ENCODE results near the gene INTS15. TPM values are rescaled to one million over a fixed set of nuclear protein-coding genes. Genes with fewer than 3 reads are reported as not detected.

Gene INTS15
- total RNA-seq, 1 experiment from 2014 or later, result 15.6 TPM

- Histone ChIP-seq H3K9me3 (replicated peaks) (peaks cover 5% of the 10 kb centered on the region; the same call in 1 of the 2 replicates), H3K27me3 (replicated peaks) (no peaks in the 10 kb centered on the region), H3K4me1 (replicated peaks) (peaks cover 13% of the 10 kb centered on the region), H3K4me3 (no peak overlapping the region), H3K36me3 (peaks cover 44% of the 10 kb centered on the region), H3K27ac (no peak overlapping the region)
- no peak for DNase-seq (ENCODE audit: low read depth in 1 of 2, low spot score in 2 of 2)
Measured at GRCh38 chr7:6588566-6588965, 1.3 kb upstream of the INTS15 start.

DNA sequence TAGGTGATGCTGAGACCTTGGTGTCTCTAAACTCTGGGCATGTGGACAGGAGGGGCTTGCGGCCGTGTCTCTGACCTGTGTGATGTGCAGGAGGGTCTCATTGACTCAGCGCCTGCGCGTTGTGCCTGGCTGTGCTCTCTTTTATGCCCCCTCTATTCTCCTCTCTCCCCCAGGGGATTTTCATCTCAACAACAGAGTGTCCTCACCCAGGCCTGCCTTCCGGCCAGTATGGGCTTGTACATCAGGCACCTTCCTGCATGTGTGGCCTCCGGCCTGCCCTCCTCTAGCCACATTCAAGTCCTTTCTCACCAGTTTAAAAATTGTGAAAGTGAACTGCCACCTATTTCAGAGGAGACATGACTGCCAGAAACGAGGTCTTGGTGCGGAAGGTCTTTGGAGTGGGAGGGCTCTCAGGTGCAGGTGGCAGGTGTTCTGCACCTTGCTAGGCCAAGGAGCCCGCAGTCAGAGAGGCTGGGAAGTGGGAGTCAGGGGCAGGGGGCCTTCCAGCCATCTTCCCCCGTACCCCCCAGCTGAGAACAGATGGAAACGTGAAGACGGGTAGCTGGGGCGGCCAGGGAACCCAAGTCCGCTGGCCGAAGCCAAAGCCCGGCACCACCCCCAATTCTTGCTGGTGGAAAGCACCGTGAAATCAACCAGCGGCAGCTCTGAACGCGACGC, 531 bp upstream of the INTS15 start:
- no peak for DNase-seq (ENCODE audit: low read depth in 1 of 2, low spot score in 2 of 2)
- peaks cover 13% of the 10 kb centered on the region for H3K4me1 ChIP-seq (replicated peaks)
- H3K27ac ChIP-seq, result no peak overlapping the region
- H3K36me3 ChIP-seq, result peaks cover 45% of the 10 kb centered on the region
- H3K4me3 ChIP-seq, result peak overlapping the region; percentile 100
- no peaks in the 10 kb centered on the region for H3K27me3 ChIP-seq (replicated peaks)
- H3K9me3 ChIP-seq (replicated peaks), result peaks cover 5% of the 10 kb centered on the region; the same call in 1 of the 2 replicates

DNA sequence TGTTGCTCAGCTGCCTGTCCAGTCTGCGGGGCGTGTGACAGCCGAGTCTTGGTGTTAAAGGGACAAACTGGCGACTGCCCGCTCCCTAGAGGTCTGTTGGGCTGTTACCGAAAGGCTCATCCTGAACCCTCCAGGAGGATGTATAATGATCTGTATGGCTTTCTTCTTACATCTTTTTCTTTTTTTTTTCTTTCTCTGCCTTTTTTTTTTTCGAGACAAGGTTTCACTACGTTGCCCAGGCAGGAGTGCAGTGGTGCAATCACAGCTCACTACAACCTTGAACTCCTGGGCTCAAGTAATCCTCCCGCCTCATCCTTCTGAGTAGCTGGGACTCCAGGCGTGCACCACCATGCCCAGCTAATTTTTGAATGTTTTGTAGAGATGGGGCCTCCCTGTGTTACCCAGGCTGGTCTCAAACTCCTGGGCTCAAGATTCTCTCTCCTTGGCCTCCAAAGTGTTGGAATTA, 857 bp downstream of the INTS15 start:
- H3K27me3 ChIP-seq (replicated peaks), result no peaks in the 10 kb centered on the region
- peak in 1 of 2 experiments; percentile 52 for DNase-seq (ENCODE audit: low read depth in 1 of 2, low spot score in 2 of 2)
- peak overlapping the region; percentile 100 for H3K4me3 ChIP-seq
- H3K27ac ChIP-seq, result peak overlapping the region; percentile 71; the same call in 1 of the 2 replicates
- H3K9me3 ChIP-seq (replicated peaks), result peaks cover 5% of the 10 kb centered on the region; the same call in 1 of the 2 replicates
- peaks cover 49% of the 10 kb centered on the region for H3K36me3 ChIP-seq
- peaks cover 13% of the 10 kb centered on the region for H3K4me1 ChIP-seq (replicated peaks)

DNA sequence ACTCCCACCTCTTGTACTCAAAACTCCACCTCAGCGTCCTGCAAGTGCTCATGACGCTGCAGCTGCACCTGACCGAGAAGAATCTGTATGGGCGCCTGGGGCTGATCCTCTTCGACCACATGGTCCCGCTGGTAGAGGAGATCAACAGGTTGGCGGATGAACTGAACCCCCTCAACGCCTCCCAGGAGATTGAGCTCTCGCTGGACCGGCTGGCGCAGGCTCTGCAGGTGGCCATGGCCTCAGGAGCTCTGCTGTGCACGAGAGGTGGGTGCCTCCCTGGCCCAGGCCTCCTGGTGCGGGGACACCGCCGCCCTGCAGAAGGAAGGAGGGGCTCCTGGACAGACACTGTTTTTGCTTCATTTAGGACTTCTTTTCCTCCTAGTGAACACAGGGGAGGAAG, 10.3 kb downstream of the INTS15 start:
- no peak overlapping the region for H3K27ac ChIP-seq
- H3K4me1 ChIP-seq (replicated peaks), result no peaks in the 10 kb centered on the region
- DNase-seq (ENCODE audit: low read depth in 1 of 2, low spot score in 2 of 2), result no peak
- no peak overlapping the region for H3K4me3 ChIP-seq
- H3K9me3 ChIP-seq (replicated peaks), result no peaks in the 10 kb centered on the region
- peaks cover 70% of the 10 kb centered on the region for H3K36me3 ChIP-seq
- no peaks in the 10 kb centered on the region for H3K27me3 ChIP-seq (replicated peaks)

GRCh38 chr7:6604458-6604857, 14.6 kb downstream of the INTS15 start:
- no peak for DNase-seq (ENCODE audit: low read depth in 1 of 2, low spot score in 2 of 2)
- H3K27ac ChIP-seq, result no peak overlapping the region

DNA sequence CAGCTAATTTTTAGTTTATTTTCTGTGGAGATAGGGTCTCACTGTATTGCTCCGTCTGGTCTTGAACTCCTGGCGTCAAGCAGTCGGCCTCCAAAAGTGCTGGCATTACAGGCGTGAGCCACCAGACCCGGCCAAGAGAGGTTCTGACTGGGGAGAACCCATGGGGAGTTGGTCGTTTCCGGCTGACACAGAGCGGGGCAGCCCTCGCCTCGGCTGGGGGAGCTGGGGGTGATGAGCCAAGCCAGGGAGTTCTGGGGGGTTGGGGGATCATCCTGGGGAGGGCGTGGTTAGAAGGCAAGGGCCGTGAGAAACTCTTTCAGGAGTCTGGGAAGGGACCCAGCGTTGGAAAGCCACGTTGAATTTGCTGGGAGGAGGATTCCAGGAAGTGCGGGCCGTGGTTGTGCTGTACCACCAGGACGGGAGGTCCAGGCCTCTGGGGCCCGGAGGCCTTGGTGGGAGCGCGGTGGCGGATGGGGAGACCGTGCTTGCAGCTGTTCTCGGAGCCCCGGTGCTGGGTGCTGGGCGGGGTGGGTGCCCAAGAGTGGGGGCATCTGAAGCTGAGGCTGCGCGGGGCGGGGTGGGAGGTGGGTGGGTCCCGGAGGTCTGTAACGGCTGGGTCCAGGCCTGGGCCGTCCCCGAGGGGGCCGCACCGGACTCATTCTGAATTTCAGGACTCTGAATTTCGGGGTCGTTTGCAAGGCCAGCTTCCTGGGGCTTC, 17.2 kb downstream of the INTS15 start:
- Histone ChIP-seq H3K4me3 (no peak overlapping the region), H3K9me3 (replicated peaks) (no peaks in the 10 kb centered on the region), H3K27me3 (replicated peaks) (no peaks in the 10 kb centered on the region), H3K4me1 (replicated peaks) (no peaks in the 10 kb centered on the region), H3K27ac (no peak overlapping the region), H3K36me3 (peaks cover 25% of the 10 kb centered on the region)
- DNase-seq (ENCODE audit: low read depth in 1 of 2, low spot score in 2 of 2), result no peak

More at GRCh38 chr7:6604458-6604857, 14.6 kb downstream of the INTS15 start:
- H3K4me3 ChIP-seq, result no peak overlapping the region
- H3K27me3 ChIP-seq (replicated peaks), result no peaks in the 10 kb centered on the region
- H3K36me3 ChIP-seq, result peaks cover 40% of the 10 kb centered on the region
- H3K9me3 ChIP-seq (replicated peaks), result no peaks in the 10 kb centered on the region
- H3K4me1 ChIP-seq (replicated peaks), result no peaks in the 10 kb centered on the region

DNA sequence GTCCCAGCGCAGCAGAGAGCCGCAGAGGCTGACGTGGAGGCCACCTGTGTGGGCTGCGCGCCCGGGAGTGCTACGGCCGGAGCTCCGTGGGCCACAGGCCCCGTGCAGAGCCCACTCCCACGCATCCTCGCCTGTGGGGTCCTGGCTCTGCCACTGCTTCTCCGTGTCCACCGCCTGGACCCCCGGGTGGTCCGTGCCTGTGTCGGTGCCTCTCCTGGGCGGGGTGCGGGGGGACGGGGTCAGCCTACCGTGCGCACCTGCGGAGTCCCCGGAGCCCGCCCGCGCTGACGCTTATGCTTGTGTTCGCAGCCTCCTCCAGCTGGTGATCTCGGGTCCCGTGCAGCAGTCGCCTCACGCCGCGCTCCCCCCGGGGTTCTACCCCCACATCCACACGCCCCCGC, 17.8 kb downstream of the INTS15 start:
- Histone ChIP-seq H3K36me3 (peaks cover 19% of the 10 kb centered on the region), H3K4me3 (no peak overlapping the region), H3K27ac (no peak overlapping the region), H3K4me1 (replicated peaks) (no peaks in the 10 kb centered on the region), H3K27me3 (replicated peaks) (no peaks in the 10 kb centered on the region; the same call in 1 of the 2 replicates), H3K9me3 (replicated peaks) (no peaks in the 10 kb centered on the region)
- DNase-seq (ENCODE audit: low read depth in 1 of 2, low spot score in 2 of 2), result no peak

- Histone ChIP-seq H3K9me3 (replicated peaks) (no peaks in the 10 kb centered on the region), H3K4me1 (replicated peaks) (no peaks in the 10 kb centered on the region), H3K36me3 (peaks cover 14% of the 10 kb centered on the region), H3K4me3 (no peak overlapping the region), H3K27me3 (replicated peaks) (no peaks in the 10 kb centered on the region; the same call in 1 of the 2 replicates), H3K27ac (no peak overlapping the region)
- DNase-seq (ENCODE audit: low read depth in 1 of 2, low spot score in 2 of 2), result no peak
Measured at GRCh38 chr7:6608081-6608480, 18.3 kb downstream of the INTS15 start.

- no peak overlapping the region for H3K4me3 ChIP-seq
- peaks cover 5% of the 10 kb centered on the region for H3K27me3 ChIP-seq (replicated peaks)
- peaks cover 9% of the 10 kb centered on the region for H3K36me3 ChIP-seq
- DNase-seq (ENCODE audit: low read depth in 1 of 2, low spot score in 2 of 2), result no peak
- H3K27ac ChIP-seq, result no peak overlapping the region
- no peaks in the 10 kb centered on the region for H3K9me3 ChIP-seq (replicated peaks)
- no peaks in the 10 kb centered on the region for H3K4me1 ChIP-seq (replicated peaks)
Measured at GRCh38 chr7:6608794-6609193, 19.0 kb downstream of the INTS15 start.

DNA sequence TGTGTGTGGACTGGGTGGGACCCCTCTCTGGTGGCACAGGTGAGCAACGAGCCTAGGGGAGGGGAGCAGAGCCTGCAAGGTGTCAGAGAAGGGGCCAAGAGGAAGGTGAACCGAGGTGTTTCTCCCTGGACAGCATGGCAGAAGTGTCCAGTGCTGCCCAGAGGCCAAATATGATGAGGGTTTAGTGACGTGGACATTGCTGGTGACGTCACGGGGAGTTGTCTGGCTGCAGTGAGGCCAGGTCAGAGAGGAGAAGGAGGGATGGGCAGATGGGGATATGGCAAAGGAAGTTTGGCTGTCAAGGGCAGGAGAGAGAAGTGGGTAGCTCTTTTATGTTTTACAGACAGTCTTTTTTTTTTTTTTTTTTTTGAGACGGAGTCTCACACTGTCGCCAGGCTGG, 23.0 kb downstream of the INTS15 start:
- no peak overlapping the region for H3K4me3 ChIP-seq
- peaks cover 6% of the 10 kb centered on the region for H3K36me3 ChIP-seq
- H3K27me3 ChIP-seq (replicated peaks), result peaks cover 39% of the 10 kb centered on the region
- no peaks in the 10 kb centered on the region for H3K9me3 ChIP-seq (replicated peaks)
- no peak for DNase-seq (ENCODE audit: low read depth in 1 of 2, low spot score in 2 of 2)
- no peak overlapping the region for H3K27ac ChIP-seq
- H3K4me1 ChIP-seq (replicated peaks), result peaks cover 3% of the 10 kb centered on the region; the same call in 1 of the 2 replicates

- H3K4me3 ChIP-seq, result no peak overlapping the region
Measured at GRCh38 chr7:6613706-6614105, 23.9 kb downstream of the INTS15 start.

GRCh38 chr7:6614953-6615722, 25.3 kb downstream of the INTS15 start, which contains the start of gene ZNF853:
TSS of gene ZNF853 (plus strand) at chr7:6615610. CDS start at chr7:6616175, 565 bp downstream.
- Histone ChIP-seq H3K4me3 (peak within 1 kb of the TSS; percentile 21; the same call in 1 of the 2 replicates), H3K27me3 (replicated peaks) (peaks cover 55% of the 10 kb centered on the region), H3K36me3 (no peaks in the 10 kb centered on the region), H3K27ac (no peak within 1 kb of the TSS), H3K4me1 (replicated peaks) (peaks cover 3% of the 10 kb centered on the region; the same call in 1 of the 2 replicates), H3K9me3 (replicated peaks) (no peaks in the 10 kb centered on the region)
- DNase-seq (ENCODE audit: low read depth in 1 of 2, low spot score in 2 of 2), result no peak

More at GRCh38 chr7:6613706-6614105, 23.9 kb downstream of the INTS15 start:
- Histone ChIP-seq H3K4me1 (replicated peaks) (peaks cover 3% of the 10 kb centered on the region; the same call in 1 of the 2 replicates), H3K27me3 (replicated peaks) (peaks cover 48% of the 10 kb centered on the region), H3K27ac (no peak overlapping the region), H3K9me3 (replicated peaks) (no peaks in the 10 kb centered on the region), H3K36me3 (peaks cover 6% of the 10 kb centered on the region)
- DNase-seq (ENCODE audit: low read depth in 1 of 2, low spot score in 2 of 2), result no peak

- H3K27ac ChIP-seq, result no peak overlapping the region
- no peaks in the 10 kb centered on the region for H3K36me3 ChIP-seq
- H3K4me1 ChIP-seq (replicated peaks), result peaks cover 3% of the 10 kb centered on the region; the same call in 1 of the 2 replicates
- H3K9me3 ChIP-seq (replicated peaks), result no peaks in the 10 kb centered on the region
- DNase-seq (ENCODE audit: low read depth in 1 of 2, low spot score in 2 of 2), result no peak
- peak overlapping the region; percentile 21; the same call in 1 of the 2 replicates for H3K4me3 ChIP-seq
- peaks cover 57% of the 10 kb centered on the region for H3K27me3 ChIP-seq (replicated peaks)
Measured at GRCh38 chr7:6615723-6616555, 26.1 kb downstream of the INTS15 start.

All from SJSA1 (cell line).